ENCODE results near the gene PCYT1B. TPM values are rescaled to one million over a fixed set of nuclear protein-coding genes. Genes with fewer than 3 reads are reported as not detected.
A peak's percentile ranks its signal among the peaks of the same experiment; 100 is the strongest.

Gene PCYT1B
- total RNA-seq (2014; rRNA removed; shearing (Covaris generic)) = 14.6 and 16.5 TPM in 2 replicates
- polyA plus RNA-seq (2016; fragmentation: Nextera tagmentation; extraction: Ambion mirVana) = 5.8 and 6.9 TPM in 2 replicates
- long read RNA-seq, partial matches to known transcripts = 0 of 3 reads
- long read RNA-seq, other reads (novel, unspliced or antisense) = 2 of 3 reads

DNA sequence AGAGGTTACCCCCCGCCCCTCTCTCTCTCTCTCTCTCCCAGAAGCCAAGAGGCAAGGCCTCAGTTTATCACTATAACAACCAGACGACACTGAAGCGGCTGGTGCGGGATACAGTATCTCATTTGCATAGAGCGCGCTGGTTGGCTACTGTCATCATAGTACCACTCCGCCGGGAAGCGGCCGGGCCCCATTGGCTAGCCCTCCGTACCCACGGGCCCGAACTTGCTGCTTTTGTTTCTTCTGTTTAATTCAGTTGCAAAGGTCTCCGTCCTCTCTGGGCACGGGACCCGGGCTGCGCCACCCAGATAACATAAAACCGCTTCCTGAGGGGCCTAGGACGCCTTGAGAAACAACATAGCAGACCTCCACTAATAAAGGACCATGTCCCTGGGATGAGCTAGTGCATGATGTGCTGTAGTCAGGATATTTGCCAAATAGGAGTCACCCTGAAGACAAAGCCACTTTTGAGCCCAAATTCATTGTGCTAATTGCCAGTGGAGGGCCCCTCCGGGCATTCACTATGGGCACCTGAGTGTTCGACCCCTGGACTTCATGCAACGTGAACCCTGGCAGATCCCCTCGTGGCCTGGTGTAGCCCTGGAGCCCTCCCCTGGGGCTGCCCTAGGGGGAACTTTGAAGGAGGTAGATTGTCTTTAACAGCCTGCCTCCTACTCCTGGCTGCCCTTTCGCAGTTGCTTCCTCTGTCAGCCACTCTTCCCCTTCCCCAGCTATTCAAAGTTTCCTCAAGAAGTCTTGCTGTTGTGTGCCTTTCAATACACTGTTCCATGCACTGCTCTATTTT lies at the start of gene PCYT1B:
TSS of gene PCYT1B (minus strand) at position 91 of the 802 bp plus-strand sequence. CDS start 242 bp downstream, outside the sequence.
- Histone ChIP-seq H3K27me3 (ENCODE audit: insufficient read depth) (no peaks in the 10 kb centered on the region), H4K20me1 (replicated peaks; ENCODE audit: insufficient read depth) (no peaks in the 10 kb centered on the region), H3K4me3 (peak within 1 kb of the TSS; percentile 50), H3F3A (replicated peaks; ENCODE audit: low read depth) (no peaks in the 10 kb centered on the region), H3K36me3 (ENCODE audit: insufficient read depth) (no peaks in the 10 kb centered on the region), H3K9me2 (ENCODE audit: insufficient read depth) (no peaks in the 10 kb centered on the region), H2AFZ (no peak within 1 kb of the TSS), H3K4me2 (peak within 1 kb of the TSS; percentile 73), H3K79me2 (replicated peaks; ENCODE audit: insufficient read depth) (peaks cover 29% of the 10 kb centered on the region), H3K27ac (ENCODE audit: low read depth) (peak within 1 kb of the TSS; percentile 99), H3K4me1 (ENCODE audit: insufficient read depth) (no peaks in the 10 kb centered on the region; the same call in 1 of the 2 replicates)
- ATAC-seq = peak; percentile 97
- no peaks in the 10 kb centered on the region for H3K9me3 Mint-ChIP-seq
- H3K4me1 Mint-ChIP-seq = peaks cover 34% of the 10 kb centered on the region
- H3K36me3 Mint-ChIP-seq (ENCODE audit: low read depth) = no peaks in the 10 kb centered on the region; the same call in 1 of the 3 replicates
- peaks cover 3% of the 10 kb centered on the region for H3K27me3 Mint-ChIP-seq (ENCODE audit: insufficient read depth, low read depth, poor library complexity)
- peak within 1 kb of the TSS; percentile 95 for H3K4me3 Mint-ChIP-seq
- H3K27ac Mint-ChIP-seq = peak within 1 kb of the TSS; percentile 99
- peak; percentile 92 for DNase-seq (ENCODE audit: low spot score)
- TF ChIP-seq CREB1 (CRISPR knock-in tag; IDR thresholded peaks at IDR 0.05; ENCODE audit: low read depth) = no peak
- peak; percentile 55; the same call in 1 of the 2 replicates for TF ChIP-seq POLR2AphosphoS5 (IDR thresholded peaks at IDR 0.05; ENCODE audit: low read depth)

DNA sequence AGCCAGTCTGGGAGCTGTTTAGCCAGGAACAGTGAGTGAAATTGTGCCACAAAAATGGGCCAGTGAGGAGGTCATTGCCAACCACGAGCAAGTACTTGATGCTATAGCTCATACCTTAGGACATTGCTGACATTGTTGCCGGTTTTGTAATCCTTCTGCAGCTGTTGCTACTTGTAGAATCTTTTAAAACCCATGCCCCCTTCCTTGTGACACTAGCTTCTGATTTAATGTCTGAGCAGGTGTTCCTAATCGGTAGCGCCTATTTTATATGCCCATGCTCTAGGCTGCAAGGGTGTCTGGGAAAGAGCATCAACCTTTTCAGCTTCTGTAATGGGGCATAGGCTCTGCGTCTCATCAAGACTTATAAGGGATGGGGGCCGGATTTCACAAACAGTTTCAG lies 49.1 kb upstream of the PCYT1B start:
- Mint-ChIP-seq H3K9me3 (no peaks in the 10 kb centered on the region), H3K36me3 (ENCODE audit: low read depth) (peaks cover 13% of the 10 kb centered on the region; the same call in 2 of the 3 replicates), H3K27ac (no peak overlapping the region), H3K4me1 (peaks cover 18% of the 10 kb centered on the region), H3K4me3 (no peak overlapping the region), H3K27me3 (ENCODE audit: insufficient read depth, low read depth, poor library complexity) (peaks cover 3% of the 10 kb centered on the region)
- no peak overlapping the region for H3K4me2 ChIP-seq
- no peak overlapping the region for H2AFZ ChIP-seq
- H3K36me3 ChIP-seq (ENCODE audit: insufficient read depth) = 0 out of 2 replicates have a peak, but pooled peaks cover 5% of the 10 kb centered on the region
- no peak overlapping the region for H3K4me3 ChIP-seq
- H3K9me2 ChIP-seq (ENCODE audit: insufficient read depth) = no peaks in the 10 kb centered on the region
- H3K27ac ChIP-seq (ENCODE audit: low read depth) = no peak overlapping the region
- H3K4me1 ChIP-seq (ENCODE audit: insufficient read depth) = peaks cover 4% of the 10 kb centered on the region; the same call in 1 of the 2 replicates
- no peaks in the 10 kb centered on the region for H3F3A ChIP-seq (replicated peaks; ENCODE audit: low read depth)
- H3K27me3 ChIP-seq (ENCODE audit: insufficient read depth) = no peaks in the 10 kb centered on the region
- DNase-seq (ENCODE audit: low spot score) (no peak), ATAC-seq (no peak)
- peaks cover 55% of the 10 kb centered on the region for H3K79me2 ChIP-seq (replicated peaks; ENCODE audit: insufficient read depth)
- 0 out of 2 replicates have a peak, but pooled peaks cover 4% of the 10 kb centered on the region for H4K20me1 ChIP-seq (replicated peaks; ENCODE audit: insufficient read depth)
- TF ChIP-seq, protein P1, sequence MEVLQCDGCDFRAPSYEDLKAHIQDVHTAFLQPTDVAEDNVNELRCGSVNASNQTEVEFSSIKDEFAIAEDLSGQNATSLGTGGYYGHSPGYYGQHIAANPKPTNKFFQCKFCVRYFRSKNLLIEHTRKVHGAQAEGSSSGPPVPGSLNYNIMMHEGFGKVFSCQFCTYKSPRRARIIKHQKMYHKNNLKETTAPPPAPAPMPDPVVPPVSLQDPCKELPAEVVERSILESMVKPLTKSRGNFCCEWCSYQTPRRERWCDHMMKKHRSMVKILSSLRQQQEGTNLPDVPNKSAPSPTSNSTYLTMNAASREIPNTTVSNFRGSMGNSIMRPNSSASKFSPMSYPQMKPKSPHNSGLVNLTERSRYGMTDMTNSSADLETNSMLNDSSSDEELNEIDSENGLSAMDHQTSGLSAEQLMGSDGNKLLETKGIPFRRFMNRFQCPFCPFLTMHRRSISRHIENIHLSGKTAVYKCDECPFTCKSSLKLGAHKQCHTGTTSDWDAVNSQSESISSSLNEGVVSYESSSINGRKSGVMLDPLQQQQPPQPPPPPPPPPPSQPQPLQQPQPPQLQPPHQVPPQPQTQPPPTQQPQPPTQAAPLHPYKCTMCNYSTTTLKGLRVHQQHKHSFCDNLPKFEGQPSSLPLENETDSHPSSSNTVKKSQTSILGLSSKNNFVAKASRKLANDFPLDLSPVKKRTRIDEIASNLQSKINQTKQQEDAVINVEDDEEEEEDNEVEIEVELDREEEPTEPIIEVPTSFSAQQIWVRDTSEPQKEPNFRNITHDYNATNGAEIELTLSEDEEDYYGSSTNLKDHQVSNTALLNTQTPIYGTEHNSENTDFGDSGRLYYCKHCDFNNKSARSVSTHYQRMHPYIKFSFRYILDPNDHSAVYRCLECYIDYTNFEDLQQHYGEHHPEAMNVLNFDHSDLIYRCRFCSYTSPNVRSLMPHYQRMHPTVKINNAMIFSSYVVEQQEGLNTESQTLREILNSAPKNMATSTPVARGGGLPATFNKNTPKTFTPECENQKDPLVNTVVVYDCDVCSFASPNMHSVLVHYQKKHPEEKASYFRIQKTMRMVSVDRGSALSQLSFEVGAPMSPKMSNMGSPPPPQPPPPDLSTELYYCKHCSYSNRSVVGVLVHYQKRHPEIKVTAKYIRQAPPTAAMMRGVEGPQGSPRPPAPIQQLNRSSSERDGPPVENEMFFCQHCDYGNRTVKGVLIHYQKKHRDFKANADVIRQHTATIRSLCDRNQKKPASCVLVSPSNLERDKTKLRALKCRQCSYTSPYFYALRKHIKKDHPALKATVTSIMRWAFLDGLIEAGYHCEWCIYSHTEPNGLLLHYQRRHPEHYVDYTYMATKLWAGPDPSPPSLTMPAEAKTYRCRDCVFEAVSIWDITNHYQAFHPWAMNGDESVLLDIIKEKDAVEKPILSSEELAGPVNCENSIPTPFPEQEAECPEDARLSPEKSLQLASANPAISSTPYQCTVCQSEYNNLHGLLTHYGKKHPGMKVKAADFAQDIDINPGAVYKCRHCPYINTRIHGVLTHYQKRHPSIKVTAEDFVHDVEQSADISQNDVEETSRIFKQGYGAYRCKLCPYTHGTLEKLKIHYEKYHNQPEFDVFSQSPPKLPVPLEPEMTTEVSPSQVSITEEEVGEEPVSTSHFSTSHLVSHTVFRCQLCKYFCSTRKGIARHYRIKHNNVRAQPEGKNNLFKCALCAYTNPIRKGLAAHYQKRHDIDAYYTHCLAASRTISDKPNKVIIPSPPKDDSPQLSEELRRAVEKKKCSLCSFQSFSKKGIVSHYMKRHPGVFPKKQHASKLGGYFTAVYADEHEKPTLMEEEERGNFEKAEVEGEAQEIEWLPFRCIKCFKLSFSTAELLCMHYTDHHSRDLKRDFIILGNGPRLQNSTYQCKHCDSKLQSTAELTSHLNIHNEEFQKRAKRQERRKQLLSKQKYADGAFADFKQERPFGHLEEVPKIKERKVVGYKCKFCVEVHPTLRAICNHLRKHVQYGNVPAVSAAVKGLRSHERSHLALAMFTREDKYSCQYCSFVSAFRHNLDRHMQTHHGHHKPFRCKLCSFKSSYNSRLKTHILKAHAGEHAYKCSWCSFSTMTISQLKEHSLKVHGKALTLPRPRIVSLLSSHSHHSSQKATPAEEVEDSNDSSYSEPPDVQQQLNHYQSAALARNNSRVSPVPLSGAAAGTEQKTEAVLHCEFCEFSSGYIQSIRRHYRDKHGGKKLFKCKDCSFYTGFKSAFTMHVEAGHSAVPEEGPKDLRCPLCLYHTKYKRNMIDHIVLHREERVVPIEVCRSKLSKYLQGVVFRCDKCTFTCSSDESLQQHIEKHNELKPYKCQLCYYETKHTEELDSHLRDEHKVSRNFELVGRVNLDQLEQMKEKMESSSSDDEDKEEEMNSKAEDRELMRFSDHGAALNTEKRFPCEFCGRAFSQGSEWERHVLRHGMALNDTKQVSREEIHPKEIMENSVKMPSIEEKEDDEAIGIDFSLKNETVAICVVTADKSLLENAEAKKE (CRISPR knock-in tag; IDR thresholded peaks at IDR 0.05) = no peak
- TF ChIP-seq ZNF114 (CRISPR knock-in tag; IDR thresholded peaks at IDR 0.05) = no peak
- no peak for TF ChIP-seq STAT1 (IDR thresholded peaks at IDR 0.05; ENCODE audit: unreplicated experiment)
- no peak for TF ChIP-seq EZH2phosphoT487 (IDR thresholded peaks at IDR 0.05; ENCODE audit: unreplicated experiment)
- TF ChIP-seq, protein P2, sequence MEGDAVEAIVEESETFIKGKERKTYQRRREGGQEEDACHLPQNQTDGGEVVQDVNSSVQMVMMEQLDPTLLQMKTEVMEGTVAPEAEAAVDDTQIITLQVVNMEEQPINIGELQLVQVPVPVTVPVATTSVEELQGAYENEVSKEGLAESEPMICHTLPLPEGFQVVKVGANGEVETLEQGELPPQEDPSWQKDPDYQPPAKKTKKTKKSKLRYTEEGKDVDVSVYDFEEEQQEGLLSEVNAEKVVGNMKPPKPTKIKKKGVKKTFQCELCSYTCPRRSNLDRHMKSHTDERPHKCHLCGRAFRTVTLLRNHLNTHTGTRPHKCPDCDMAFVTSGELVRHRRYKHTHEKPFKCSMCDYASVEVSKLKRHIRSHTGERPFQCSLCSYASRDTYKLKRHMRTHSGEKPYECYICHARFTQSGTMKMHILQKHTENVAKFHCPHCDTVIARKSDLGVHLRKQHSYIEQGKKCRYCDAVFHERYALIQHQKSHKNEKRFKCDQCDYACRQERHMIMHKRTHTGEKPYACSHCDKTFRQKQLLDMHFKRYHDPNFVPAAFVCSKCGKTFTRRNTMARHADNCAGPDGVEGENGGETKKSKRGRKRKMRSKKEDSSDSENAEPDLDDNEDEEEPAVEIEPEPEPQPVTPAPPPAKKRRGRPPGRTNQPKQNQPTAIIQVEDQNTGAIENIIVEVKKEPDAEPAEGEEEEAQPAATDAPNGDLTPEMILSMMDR (conservative IDR thresholded peaks at IDR 0.05; ENCODE audit: low read depth in 2 of 2) = no peak
- TF ChIP-seq ZNF331 (CRISPR knock-in tag; IDR thresholded peaks at IDR 0.05; ENCODE audit: low read depth) = no peak
- TF ChIP-seq, protein P3, sequence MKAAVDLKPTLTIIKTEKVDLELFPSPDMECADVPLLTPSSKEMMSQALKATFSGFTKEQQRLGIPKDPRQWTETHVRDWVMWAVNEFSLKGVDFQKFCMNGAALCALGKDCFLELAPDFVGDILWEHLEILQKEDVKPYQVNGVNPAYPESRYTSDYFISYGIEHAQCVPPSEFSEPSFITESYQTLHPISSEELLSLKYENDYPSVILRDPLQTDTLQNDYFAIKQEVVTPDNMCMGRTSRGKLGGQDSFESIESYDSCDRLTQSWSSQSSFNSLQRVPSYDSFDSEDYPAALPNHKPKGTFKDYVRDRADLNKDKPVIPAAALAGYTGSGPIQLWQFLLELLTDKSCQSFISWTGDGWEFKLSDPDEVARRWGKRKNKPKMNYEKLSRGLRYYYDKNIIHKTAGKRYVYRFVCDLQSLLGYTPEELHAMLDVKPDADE (IDR thresholded peaks at IDR 0.05) = no peak
- no peak for TF ChIP-seq CREB1 (CRISPR knock-in tag; IDR thresholded peaks at IDR 0.05; ENCODE audit: low read depth)
- no peak for TF ChIP-seq JUNB (IDR thresholded peaks at IDR 0.05; ENCODE audit: unreplicated experiment)

Data from GM23338 (cell line).